Osteocyte (in vitro differentiated cells): Measurements from ENCODE around the gene KRTAP10-4. TPM values are rescaled to one million over a fixed set of nuclear protein-coding genes. Genes with fewer than 3 reads are reported as not detected.

Source experiments
- DNase-seq: peaks from one replicate; pipeline ENCODE4 v3.0.0; 2021; ENCODE audit warnings: mixed read lengths; ENCODE audit not compliant: unreplicated experiment; ENCODE audit errors: extremely low spot score
- H3K27ac Mint-ChIP-seq: one replicate; pipeline ENCODE4 v1.8.0; 2021; ENCODE audit warnings: mild to moderate bottlenecking, mixed read lengths; ENCODE audit not compliant: unreplicated experiment
- H3K27me3 Mint-ChIP-seq: one replicate; pipeline ENCODE4 v1.8.0; 2021; ENCODE audit warnings: mixed read lengths; ENCODE audit not compliant: unreplicated experiment
- H3K36me3 Mint-ChIP-seq: one replicate; pipeline ENCODE4 v1.8.0; 2021; ENCODE audit warnings: mixed read lengths; ENCODE audit not compliant: unreplicated experiment
- H3K4me1 Mint-ChIP-seq: one replicate; pipeline ENCODE4 v1.8.0; 2021; ENCODE audit warnings: mixed read lengths; ENCODE audit not compliant: unreplicated experiment
- H3K4me3 Mint-ChIP-seq: one replicate; pipeline ENCODE4 v1.8.0; 2021; ENCODE audit warnings: mild to moderate bottlenecking, moderate library complexity, mixed read lengths; ENCODE audit not compliant: unreplicated experiment
- H3K9me3 Mint-ChIP-seq: one replicate; pipeline ENCODE4 v1.8.0; 2021; ENCODE audit warnings: mixed read lengths; ENCODE audit not compliant: unreplicated experiment
- total RNA-seq: library from RNA; stranded (reverse); gene quantifications from 2 replicates; pipeline ENCODE4 v1.2.1, GENCODE V29; 2021
- TF ChIP-seq, protein P1 (sequence below): fragments of 200-600 bp; sonication (generic); IDR thresholded peaks from 2 replicates; pipeline ENCODE4 v1.5.0; 2021; ENCODE audit warnings: antibody characterized with exemption, mild to moderate bottlenecking, moderate library complexity

KRTAP10-4 gene
- total RNA-seq, 1 donor from 2014 or later: not detected

DNA sequence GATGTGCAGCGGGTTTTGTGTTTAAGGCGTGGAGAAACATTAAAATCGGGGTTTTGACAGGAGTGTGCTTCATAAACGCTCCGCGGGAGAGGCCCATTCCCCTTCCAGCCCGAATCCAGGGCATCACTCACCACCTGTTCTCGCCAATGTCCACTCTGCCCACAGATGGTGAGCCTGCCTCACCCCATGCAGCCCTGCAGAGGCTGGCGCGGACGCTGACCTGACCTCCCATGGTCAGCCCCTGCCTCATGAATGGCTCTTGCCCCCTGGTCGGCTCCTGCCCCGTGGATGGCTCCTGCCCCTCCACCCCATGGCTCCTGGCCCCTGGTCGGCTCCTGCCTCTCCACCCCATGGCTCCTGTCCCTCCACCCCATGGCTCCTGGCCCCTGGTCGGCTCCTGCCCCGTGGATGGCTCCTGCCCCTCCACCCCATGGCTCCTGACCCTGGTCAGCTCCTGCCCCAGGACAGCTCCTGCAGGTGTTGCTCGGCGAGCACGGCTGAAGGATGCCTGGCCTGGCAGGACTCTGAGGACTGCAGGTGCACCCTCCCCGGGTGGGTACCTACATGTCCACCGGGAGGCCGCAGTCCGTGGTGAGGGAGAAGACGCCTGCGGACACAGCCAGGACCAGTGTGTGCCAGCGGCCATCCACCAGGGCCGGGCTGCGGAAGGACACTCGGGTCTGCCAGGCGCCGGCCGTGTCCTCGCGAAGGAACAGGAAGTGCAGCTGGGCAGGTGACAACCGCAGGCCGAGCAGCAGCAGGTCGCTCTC, 40.2 kb upstream of the KRTAP10-4 start:
- Mint-ChIP-seq H3K36me3 (no peaks in the 10 kb centered on the region), H3K4me1 (no peaks in the 10 kb centered on the region), H3K27ac (no peak overlapping the region), H3K9me3 (no peaks in the 10 kb centered on the region), H3K27me3 (peaks cover 12% of the 10 kb centered on the region), H3K4me3 (no peak overlapping the region)
- TF ChIP-seq, protein P1, sequence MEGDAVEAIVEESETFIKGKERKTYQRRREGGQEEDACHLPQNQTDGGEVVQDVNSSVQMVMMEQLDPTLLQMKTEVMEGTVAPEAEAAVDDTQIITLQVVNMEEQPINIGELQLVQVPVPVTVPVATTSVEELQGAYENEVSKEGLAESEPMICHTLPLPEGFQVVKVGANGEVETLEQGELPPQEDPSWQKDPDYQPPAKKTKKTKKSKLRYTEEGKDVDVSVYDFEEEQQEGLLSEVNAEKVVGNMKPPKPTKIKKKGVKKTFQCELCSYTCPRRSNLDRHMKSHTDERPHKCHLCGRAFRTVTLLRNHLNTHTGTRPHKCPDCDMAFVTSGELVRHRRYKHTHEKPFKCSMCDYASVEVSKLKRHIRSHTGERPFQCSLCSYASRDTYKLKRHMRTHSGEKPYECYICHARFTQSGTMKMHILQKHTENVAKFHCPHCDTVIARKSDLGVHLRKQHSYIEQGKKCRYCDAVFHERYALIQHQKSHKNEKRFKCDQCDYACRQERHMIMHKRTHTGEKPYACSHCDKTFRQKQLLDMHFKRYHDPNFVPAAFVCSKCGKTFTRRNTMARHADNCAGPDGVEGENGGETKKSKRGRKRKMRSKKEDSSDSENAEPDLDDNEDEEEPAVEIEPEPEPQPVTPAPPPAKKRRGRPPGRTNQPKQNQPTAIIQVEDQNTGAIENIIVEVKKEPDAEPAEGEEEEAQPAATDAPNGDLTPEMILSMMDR: no peak
- no peak for DNase-seq

GRCh38 chr21:44533891-44534627, 39.5 kb upstream of the KRTAP10-4 start:
- peaks cover 12% of the 10 kb centered on the region for H3K27me3 Mint-ChIP-seq
- no peaks in the 10 kb centered on the region for H3K4me1 Mint-ChIP-seq

GRCh38 chr21:44534688-44535087, 38.8 kb upstream of the KRTAP10-4 start:
- no peak for DNase-seq
- TF ChIP-seq, protein P1: no peak
- H3K4me1 Mint-ChIP-seq: no peaks in the 10 kb centered on the region
- H3K36me3 Mint-ChIP-seq: no peaks in the 10 kb centered on the region
- H3K4me3 Mint-ChIP-seq: no peak overlapping the region
- no peaks in the 10 kb centered on the region for H3K9me3 Mint-ChIP-seq
- no peak overlapping the region for H3K27ac Mint-ChIP-seq
- peaks cover 12% of the 10 kb centered on the region for H3K27me3 Mint-ChIP-seq

More at GRCh38 chr21:44533891-44534627, 39.5 kb upstream of the KRTAP10-4 start:
- TF ChIP-seq, protein P1: no peak
- DNase-seq: no peak
- Mint-ChIP-seq H3K9me3 (no peaks in the 10 kb centered on the region), H3K4me3 (no peak overlapping the region), H3K36me3 (no peaks in the 10 kb centered on the region), H3K27ac (no peak overlapping the region)

DNA sequence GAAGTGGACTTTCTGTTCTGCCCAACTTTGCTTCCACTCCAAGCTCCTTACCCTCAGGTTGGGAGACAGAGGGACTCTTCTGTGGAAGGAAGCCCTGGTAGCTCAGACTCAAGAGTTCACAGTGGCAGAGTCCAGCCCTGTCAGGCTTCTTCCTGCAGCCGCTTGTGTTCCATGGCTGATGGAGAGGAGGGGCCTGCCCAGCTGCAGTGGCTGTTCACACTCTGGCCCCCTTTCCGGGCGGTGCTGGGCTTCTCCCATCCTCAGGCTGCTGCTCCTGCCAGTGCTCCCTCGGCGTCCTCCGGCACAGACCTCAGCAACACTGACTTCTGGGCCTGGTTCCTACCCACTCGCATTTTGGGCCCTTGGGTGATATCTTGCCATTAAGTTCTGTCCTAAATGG, 37.6 kb upstream of the KRTAP10-4 start:
- H3K9me3 Mint-ChIP-seq: no peaks in the 10 kb centered on the region
- H3K27ac Mint-ChIP-seq: no peak overlapping the region
- H3K4me1 Mint-ChIP-seq: no peaks in the 10 kb centered on the region
- H3K36me3 Mint-ChIP-seq: no peaks in the 10 kb centered on the region
- peaks cover 12% of the 10 kb centered on the region for H3K27me3 Mint-ChIP-seq
- TF ChIP-seq, protein P1: no peak
- no peak for DNase-seq
- H3K4me3 Mint-ChIP-seq: no peak overlapping the region
